Measurements from ENCODE around the gene CNOT3.
"Not testable (repeated sequence)": the region's sequence is repeated elsewhere in the genome, so short reads cannot be mapped to it uniquely, and the experiment has no call there.

Gene CNOT3

GRCh38 chr19:54172471-54173358 lies 35.2 kb downstream of the CNOT3 start, which contains the start of gene TMC4:
TSS of gene TMC4 (minus strand) at chr19:54173160. CDS start at chr19:54173117, 43 bp downstream.
- no peak for DNase-seq

- DNase-seq: no peak
These were observed 35.8 kb downstream of the CNOT3 start for GRCh38 chr19:54173359-54173699.

- DNase-seq: no peak
These were observed 36.6 kb downstream of the CNOT3 start for GRCh38 chr19:54173951-54174834.

GRCh38 chr19:54178581-54179261 lies 41.2 kb downstream of the CNOT3 start:
- no peak for DNase-seq

GRCh38 chr19:54179262-54179852 lies 41.8 kb downstream of the CNOT3 start:
- no peak for DNase-seq

GRCh38 chr19:54179921-54180461 lies 42.4 kb downstream of the CNOT3 start:
- DNase-seq: no peak

GRCh38 chr19:54180691-54181091 lies 43.1 kb downstream of the CNOT3 start:
- no peak for DNase-seq

- DNase-seq: not testable (repeated sequence)
These were observed 44.3 kb downstream of the CNOT3 start for GRCh38 chr19:54181894-54182293.

- no peak for DNase-seq
These were observed 45.9 kb downstream of the CNOT3 start for GRCh38 chr19:54183431-54183830.

GRCh38 chr19:54186351-54186750 lies 48.8 kb downstream of the CNOT3 start:
- no peak for DNase-seq

GRCh38 chr19:54186934-54187381 lies 49.4 kb downstream of the CNOT3 start:
- no peak for DNase-seq

GRCh38 chr19:54188215-54188871 lies 50.8 kb downstream of the CNOT3 start:
- no peak for DNase-seq

GRCh38 chr19:54189145-54189734 lies 51.7 kb downstream of the CNOT3 start, which contains the start of gene MBOAT7:
TSS of gene MBOAT7 (minus strand) at chr19:54189580. CDS start at chr19:54188508, 1,072 bp downstream.
- no peak for DNase-seq

- DNase-seq: peak; percentile 100
These were observed 52.4 kb downstream of the CNOT3 start for GRCh38 chr19:54189735-54190502.

- DNase-seq: peak; percentile 99
These were observed 53.0 kb downstream of the CNOT3 start for GRCh38 chr19:54190503-54191010.

GRCh38 chr19:54191011-54191810 lies 53.6 kb downstream of the CNOT3 start, which contains the start of gene TSEN34:
TSS of gene TSEN34 (plus strand) at chr19:54191308. CDS start at chr19:54191365, 57 bp downstream.
- DNase-seq: peak; percentile 64

- no peak for DNase-seq
These were observed 54.4 kb downstream of the CNOT3 start for GRCh38 chr19:54191811-54192453.

- DNase-seq: no peak
These were observed 55.4 kb downstream of the CNOT3 start for GRCh38 chr19:54193011-54193410.

- DNase-seq: not testable (repeated sequence)
These were observed 56.9 kb downstream of the CNOT3 start for GRCh38 chr19:54194463-54194862.

Data from NCI-H1694 (cell line).